GM12865 (cell line): ENCODE data around the gene PTPRN2.

Experiments used
- DNase-seq: peaks from one replicate; pipeline ENCODE4 v3.0.0; 2010; ENCODE audit warnings: low read depth
- H3K4me3 ChIP-seq: 2 replicates; pipeline ENCODE4 v1.5.1; 2011; ENCODE audit warnings: mild to moderate bottlenecking, low read depth, low read length, control low read depth
- CTCF ChIP-seq: IDR thresholded peaks from 2 replicates; pipeline ENCODE4 v1.5.1; 2011; ENCODE audit warnings: low read length, control low read depth, low read depth, inconsistent platforms; ENCODE audit not compliant: insufficient read depth; ENCODE audit errors: missing control alignments

The PTPRN2 gene

GRCh38 chr7:158612546-158612945, 24.9 kb upstream of the PTPRN2 start:
- no peak for DNase-seq
- no peak for TF ChIP-seq CTCF
- no peak overlapping the region for H3K4me3 ChIP-seq

GRCh38 chr7:158611541-158611940, 23.9 kb upstream of the PTPRN2 start:
- TF ChIP-seq CTCF: no peak
- H3K4me3 ChIP-seq: no peak overlapping the region
- DNase-seq: no peak

GRCh38 chr7:158609313-158609974, 21.8 kb upstream of the PTPRN2 start:
- DNase-seq: no peak
- no peak overlapping the region for H3K4me3 ChIP-seq
- TF ChIP-seq CTCF: no peak

- DNase-seq: no peak
- no peak for TF ChIP-seq CTCF
- H3K4me3 ChIP-seq: no peak overlapping the region
Measured at GRCh38 chr7:158607563-158607962, 19.9 kb upstream of the PTPRN2 start.

- DNase-seq: no peak
- no peak for TF ChIP-seq CTCF
- H3K4me3 ChIP-seq: no peak overlapping the region
Measured at GRCh38 chr7:158606671-158607424, 19.2 kb upstream of the PTPRN2 start.

GRCh38 chr7:158606129-158606528, 18.5 kb upstream of the PTPRN2 start:
- no peak overlapping the region for H3K4me3 ChIP-seq
- no peak for DNase-seq
- TF ChIP-seq CTCF: no peak
